Limb (tissue), 2 donors: Measurements from ENCODE around the gene SLPI.
A peak's percentile ranks its signal among the peaks of the same experiment; 100 is the strongest.

Experiments used
- DNase-seq, 2 donors: peaks; one replicate each; pipeline ENCODE4 v3.0.0-alpha.2; 2016; ENCODE audit errors: extremely low spot score in 2 of 2

The SLPI gene, protein sequence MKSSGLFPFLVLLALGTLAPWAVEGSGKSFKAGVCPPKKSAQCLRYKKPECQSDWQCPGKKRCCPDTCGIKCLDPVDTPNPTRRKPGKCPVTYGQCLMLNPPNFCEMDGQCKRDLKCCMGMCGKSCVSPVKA

DNA sequence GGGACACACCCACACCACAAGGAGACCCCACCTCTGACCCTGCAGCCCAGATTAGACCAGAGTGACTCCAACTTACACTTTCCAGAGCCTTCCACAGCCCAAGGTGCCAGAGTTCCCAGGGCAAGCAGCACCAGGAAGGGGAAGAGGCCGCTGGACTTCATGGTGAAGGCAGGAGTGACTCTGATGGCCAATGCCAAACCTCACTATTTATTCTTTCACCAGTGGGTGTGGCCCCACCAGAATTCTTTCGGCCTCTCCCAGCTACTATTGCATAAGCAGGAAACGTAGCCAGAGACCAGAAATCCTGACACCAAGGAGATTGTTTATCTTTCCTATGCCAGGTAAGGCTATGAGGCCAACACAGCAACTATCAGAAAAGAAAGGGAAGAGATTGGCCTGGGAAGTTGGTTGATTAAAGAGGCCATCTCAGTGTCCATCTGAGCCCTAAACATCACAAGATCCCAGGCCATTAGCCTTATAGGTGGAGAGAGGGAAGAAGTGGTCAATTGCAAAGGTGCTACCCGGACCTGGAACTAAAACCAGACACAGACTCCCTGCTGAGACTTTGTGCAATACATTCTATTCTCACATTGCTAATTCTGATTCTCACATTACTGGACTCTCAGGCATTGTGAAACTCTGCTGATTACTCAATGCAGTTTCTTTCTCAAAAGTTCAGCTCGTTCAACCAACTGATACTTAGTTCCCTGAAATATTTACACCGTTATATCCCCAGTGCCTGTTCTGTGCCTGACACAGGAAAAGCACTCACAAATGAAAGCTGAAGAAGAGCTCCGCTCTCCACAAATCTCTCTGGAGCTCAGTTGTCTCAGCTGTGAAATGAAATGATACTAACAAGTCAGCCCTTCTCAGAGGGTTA lies at the start of gene SLPI:
SLPI (minus strand) TSS at position 182 of the 880 bp plus-strand sequence; CDS start at position 161, 21 bp downstream.
- no peak for DNase-seq

DNA sequence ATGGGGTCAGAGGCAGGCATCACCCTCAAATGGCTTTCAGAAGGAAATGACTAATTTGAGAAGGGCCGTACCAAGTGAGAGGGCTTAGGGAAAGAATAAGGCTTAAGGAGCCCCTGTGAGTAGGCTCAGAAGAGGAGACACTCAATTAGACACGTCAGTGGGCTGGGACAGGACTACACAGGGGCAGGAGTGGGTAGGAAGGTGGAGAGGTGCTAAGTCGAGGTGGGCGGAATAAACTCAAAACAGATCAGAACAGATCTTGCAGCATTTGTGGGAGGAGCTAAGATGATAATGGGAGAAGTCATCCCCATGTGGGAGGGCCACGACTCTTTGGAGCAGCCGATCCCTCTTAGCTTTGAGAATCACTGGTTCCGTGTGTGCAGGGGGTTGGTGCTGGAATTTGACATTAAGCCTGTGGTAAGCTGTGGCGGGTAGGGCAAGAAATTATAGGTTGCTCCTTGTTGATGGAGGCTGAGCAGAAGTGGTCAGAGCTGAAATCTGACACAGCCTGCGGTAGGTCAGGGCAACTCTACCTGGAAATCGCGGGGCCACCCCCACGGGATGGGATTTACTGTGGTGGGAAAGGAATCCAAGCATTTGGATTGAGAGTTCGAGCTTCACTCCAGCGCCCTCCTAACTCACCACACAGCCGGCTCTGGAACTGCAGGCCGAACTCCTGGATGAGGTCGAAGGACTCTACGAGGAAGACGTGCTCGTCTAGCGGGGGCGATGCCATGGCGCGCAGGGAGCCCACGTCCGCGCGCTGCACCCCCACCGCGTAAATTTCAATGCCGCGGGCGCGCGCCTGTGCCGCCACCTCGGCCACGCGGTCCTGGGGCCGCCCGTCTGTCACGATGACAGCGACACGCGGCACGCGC lies 49.5 kb upstream of the SLPI start:
- no peak for DNase-seq

DNA sequence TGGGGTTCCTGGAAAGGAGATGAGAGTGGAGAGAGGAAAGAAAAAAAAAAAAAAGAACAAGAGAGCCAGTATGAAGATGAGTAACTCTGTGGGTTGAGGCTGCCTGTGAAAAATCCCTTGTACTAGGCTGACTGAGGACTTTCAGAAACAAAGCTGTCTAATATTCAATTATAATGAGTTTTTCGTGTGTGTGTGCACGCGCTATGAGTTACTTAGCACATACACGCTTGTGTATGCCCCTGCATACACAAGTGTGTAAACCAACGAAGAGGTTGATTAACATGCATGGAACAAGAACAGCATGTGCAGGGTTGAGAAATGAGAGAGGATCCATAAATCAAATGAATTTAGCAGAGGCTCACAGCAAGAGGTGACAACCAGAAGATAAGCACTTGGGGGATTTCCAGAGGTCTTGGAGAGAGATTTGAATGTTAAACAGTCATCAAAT lies 47.5 kb upstream of the SLPI start:
- no peak for DNase-seq

DNA sequence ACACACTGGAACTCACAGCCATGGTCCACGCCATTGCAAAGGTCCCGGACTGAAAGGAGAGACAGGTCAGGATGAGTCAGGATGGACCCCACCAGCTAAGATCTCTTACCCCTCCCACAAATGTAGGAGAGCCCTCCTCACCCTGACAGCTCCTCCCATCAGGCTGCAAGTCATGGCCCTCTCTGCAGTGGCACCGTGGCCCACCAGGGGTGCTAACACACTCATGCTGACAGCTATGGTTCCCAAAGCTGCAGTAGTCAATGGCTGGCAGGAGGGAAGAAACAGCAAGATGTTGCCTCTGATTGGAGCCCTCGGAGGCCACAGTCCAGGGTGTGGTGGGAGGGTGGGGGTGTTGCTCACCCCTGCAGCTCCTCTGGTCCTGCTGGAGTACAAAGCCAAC lies 46.6 kb upstream of the SLPI start:
- no peak for DNase-seq

DNA sequence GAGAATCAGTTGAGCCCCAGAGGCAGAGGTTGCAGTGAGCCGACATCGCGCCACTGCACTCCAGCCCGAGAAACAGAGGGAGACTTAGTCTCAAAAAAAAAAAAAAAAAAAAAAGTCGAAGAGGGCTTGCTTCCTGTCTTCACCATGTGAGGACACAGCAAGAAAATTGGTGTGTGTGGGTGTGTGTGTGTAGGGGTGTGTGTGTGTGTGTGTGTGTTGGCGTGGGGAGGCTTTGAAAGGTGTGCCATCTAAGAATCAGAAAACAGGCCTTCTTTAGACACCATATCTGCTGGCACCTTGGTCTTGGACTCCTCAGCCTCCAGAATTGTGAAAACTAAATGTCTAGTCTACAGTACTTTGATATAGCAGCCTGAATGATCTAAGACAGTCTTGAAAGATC lies 45.4 kb upstream of the SLPI start:
- no peak for DNase-seq

DNA sequence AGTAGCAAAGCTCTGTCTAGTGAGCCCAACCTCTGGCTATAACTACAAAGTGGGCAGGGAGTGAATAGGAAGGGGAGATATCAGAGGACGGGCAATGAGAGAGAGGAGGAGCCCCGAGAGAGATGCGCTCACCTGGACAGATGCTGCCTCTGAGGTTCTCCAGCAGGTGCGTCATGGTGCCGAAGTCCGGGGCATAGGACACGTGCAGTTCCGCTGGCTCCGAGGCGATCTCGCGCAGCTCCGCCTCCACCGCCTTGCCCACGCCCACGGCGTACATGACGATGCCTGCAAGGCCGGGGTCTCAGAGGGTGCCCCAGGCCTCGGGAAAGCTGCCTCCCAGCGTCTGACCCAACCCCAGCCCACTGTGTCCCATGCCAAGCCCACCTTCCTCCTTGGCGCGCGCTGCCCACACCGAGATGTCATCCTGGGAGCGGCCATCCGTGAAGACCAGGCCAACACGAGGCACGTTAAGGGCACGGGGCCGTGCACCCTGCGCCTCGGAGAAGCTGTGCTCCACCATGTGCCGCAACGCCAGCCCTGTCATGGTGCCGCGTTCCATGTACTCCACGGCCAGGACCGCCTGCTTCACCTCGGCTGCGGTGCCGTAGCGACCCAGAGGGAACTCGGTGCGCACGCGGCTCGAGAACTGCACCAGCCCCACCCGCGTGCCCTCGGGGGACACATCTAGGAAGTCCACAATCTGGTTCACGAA lies 43.6 kb upstream of the SLPI start:
- DNase-seq: no peak

DNA sequence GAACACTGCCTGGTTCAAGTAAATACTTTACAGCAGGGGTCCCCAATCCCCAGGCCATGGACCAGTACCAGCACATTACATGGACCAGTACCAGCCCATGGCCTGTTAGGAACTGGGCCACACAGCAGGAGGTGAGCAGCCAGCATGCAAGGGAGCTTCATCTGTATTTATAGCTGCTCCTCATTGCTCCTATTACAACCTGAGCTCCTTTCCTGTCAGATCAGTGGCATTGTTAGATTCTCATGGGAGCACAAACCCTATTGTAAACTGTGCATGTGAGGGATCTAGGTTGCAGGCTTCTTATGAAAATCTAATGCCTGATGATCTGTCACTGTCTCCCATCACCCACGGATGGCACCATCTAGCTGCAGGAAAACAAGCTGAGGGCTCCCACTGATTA lies 40.3 kb upstream of the SLPI start:
- DNase-seq: no peak

DNA sequence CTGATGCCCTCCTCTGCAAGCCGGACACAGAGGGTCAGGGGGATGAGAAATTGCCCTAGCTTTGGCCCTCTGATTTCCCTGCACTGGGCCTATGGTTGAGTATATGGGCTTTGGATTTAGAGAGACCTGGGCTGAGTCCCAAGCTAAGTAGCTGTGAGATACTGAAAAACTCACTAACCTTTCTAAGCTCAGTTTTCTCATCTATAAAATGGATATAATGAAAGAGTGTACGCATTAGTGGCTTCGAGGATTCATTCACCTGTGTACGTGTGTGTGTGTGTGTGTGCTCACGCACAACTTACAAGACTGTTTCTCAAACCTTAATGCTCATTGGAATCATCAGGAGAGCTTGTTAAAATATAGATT lies 39.6 kb upstream of the SLPI start:
- DNase-seq: no peak

DNA sequence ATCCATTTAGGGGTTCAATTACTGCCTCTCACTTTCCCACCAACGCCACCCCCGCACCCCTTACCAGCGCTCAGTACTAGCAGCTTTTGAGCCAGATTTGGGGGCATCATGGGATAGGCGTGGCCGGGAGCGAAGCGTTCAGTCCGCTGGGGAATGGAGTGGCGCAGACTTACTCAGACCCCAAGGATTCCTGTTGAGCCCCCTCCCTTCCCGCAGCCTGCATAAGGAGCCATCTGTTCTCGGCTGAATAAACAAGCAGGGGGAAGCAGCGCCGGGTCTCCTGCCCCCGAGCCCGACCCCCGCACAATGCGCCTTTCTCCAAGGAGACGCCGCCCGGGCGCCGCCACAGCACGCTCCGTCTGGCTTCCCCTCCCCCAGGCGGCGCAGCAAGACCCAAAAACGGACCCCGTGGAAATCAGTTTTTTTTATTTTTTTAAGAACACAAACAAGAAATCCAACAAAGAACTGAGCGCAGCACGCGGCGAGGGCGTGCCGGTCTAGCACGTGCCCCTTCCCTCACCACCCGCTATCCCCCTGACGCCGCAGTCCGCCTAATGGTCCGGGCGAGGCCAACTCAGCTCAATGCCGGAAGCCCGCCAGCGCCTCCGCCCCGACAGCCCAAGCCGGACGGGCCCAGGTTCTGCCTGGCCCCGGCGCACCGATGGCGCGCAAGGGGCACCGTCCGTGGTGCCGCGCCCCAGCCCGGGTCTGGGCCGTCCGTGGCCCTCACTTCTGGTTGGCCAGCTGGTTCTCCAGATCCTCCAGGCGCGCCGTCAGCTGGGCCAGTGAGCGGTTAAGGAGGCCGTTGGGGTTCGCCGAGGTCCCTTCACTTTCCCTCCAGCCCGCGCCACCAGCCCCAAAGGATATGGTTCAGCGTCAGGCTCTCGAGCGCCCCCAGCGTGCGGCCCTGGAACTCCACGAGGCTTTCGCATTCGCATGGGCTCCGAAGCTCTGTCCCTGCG lies 39.0 kb upstream of the SLPI start:
- peak; percentile 51 to 89 for DNase-seq

DNA sequence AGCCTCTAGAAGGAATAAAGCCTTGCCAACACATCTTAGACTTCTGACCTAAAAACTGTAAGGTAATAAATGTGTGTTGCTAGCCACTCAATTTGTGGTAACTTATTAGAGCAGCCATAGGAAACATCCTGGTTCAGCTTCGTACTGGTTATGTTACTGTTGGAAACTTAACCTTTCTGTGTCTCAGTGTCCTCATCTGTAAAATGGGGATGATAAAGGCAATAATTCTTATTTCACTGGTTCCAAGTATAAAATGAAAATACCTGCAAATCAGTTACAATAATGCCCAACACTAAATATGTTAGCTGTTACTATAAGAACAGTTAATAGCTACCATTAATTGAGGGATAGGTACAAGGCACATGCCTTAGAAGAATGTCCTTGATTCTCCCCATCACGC lies 38.0 kb upstream of the SLPI start:
- no peak for DNase-seq

DNA sequence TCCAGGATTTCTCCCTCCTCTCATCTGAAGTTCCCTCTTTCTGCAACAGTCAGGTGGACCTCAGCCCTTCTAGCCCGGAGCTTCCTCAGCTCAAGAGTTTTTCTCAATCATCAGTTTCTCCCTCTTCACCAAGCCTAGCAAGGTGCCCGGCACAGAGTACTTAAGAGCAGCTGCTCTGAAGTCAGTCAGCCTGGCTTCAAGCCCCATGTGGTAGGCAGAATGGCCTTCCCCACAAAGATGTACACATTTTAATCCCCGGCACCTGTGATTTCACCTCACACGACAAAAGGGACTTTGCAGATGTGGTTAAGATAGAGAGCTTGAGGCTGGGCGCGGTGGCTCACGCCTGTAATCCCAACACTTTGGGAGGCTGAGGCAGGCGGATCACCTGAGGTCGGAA lies 37.2 kb upstream of the SLPI start:
- no peak for DNase-seq

DNA sequence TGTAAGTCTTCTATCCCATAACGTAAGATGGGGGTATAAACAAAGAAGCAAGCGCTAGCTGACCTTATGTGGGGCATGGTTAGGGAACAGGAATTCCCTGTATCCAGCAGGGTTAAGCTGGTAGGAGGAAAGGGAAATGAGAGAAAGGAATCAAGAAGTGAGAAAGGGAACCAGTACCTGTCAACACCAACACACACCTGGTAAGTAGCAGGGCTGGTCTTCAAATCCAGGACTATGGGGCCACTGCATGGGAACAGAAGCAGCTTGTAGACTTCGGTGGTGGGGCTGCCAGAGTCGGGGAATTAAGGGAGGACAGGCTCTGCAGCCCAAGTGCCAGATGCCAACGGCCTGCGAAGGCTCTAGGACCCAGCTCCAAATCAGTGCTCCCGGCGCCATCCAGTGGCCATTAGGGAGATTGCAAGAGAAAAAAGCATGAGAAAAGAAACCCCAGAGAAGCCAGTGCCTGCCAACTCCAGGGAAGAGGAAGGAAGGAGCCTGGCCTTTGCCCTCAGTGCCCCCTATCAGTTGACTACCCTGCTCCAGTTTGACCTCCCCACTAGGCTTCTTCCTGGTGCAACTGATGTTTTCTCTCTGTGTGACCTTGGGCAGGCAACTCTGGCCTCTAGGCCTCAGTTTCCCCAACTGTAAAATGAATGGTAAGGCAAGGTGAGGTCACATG lies 36.5 kb upstream of the SLPI start:
- peak; percentile 77 to 86 for DNase-seq

DNA sequence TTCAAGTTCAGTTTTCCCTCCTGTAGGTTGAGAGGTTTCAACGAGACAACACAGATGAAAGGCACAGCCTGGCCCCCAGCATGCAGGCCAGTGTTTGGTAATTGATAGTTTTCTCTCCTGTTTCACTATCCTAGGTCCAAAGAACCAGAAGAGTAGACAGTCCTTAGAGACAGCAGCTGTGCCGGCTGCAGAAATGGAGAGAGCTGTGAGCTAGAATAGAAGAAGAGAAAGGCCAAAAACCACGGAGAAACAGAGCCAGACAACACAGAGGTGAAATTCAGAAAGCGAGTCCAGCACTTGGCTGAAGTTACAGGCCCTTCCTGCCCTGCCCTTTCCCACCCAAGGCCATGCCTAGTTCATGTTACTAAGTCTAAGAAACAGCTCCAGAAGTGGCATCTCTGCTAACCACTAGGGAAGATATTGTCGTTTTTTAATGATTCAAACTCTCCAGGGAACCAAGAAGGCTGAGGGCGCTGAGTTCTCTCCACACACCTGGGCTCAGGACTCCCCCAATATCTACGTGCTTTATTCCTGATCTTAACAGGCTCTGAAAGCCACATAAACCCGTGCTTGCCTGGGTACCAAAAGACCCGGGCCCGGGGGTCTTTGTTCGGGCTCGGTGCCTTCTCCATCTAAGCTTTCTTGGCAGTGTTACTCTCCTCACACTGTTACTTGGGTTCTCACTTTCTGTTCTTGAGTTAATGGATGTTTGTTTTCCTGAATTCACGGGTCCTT lies 35.7 kb upstream of the SLPI start:
- DNase-seq: no peak

DNA sequence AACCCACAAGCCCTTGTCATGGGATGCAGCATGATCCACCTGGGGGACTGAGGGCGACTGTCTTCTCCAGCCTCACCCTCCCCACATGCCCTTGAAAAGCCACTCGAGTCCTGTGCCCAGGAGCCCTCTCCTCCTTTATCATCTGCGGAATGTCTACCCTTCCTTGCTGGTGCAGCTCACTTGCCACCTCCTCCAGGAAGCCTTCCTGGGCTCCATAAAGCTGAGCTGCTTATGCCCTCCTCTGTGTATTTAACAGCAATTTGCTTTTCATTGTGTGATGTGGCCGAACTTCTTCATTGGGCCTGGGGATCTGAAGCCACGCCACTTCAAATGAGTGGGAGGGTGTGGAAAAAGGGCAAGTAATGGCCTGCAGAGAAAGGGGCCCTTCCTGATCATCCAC lies 34.5 kb upstream of the SLPI start:
- DNase-seq: no peak

DNA sequence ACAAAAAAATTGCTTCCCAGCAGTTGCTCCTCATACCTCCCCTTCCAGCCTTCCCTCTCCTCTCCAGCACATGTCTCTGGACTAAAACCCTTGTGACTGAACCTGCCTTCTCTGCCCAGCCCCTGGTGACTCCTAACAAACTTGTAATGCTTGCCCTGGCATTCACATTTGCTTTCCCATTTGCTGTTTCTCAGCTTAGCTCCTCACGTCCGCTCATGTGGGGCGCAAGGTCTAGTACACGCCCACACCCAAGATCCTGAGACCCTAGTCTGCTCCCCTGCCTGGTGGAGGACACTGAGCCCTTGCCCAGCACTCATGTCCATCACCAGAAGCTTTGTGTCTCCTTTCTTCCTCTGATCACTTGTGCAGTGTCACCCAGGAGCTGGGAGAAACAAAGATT lies 34.0 kb upstream of the SLPI start:
- DNase-seq: no peak

DNA sequence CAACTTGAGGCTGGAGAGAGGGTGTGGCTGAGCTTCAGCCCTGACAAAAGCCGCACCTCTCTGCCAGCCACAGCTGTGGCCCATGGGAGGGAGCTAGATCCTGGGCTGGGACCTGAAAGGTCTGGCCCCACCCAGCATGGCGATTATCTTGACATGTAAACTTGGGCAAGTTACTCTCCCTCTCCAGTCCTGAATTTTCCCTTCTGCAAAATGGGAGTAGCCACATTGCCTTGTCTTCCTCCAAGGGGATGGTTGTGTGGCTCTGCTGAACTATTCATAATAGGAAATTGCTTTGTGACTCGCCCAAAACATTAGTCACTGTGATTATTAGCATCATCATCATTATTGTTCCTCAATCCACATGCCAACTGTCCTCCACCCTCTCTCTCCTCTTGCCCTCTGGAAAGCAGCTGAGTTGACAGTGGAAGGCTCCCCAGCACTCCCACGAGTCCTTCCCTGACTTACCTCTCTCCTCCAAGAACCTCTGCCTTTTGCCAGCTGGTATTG lies 29.2 kb upstream of the SLPI start:
- no peak for DNase-seq

DNA sequence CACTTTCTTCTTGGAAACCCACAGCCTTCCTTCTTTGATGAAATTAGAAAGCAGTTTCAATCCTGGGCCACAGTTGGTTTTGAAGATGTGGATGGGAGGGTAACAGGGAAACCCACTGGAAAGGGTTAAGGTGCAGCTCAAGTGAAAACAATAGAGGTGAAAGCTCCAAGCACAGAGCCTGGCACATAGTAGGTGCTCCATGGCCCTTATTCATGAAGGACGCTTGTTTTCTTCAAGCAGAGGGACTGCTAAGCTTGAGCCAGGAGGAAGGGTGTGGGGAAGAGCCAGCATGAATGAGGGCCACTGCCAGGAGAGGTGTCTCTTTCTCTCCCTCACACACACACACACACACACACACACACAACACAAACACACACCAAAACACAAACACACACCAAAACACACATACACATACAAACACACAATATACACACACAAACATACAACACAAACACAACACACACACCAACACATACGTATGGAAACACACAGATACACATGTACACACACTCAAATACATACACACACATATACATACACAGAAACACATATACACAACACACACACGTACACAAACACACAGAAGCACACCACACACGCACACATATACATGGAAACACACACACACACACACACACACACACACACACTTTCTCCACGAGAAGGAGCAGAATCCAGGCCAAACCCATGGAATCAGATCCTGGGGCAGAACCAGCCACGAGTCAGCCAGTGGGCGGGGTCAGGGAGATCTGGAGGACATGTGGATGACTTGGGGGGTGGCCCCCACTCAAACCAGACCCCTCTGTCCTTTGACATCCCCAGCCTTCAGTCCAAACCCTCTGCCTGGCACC lies 28.6 kb upstream of the SLPI start:
- no peak for DNase-seq

DNA sequence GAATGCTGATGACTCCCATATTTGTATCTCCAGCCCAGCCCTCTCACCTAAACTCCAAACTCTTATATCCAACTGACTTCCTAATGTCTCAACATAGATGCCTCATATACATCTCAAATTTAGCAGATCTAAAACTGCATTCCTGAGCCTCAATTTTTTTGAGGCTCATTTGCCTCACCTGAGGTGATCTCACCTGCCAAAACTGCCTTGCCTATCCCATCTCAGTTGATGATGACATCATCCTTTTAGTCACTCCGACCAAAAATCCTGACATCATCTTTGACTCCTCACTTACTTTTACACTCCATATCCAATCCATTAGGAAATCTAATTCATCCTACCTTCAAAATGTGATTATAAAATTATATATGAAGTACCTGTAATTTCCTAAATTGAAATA lies 25.6 kb upstream of the SLPI start:
- no peak for DNase-seq
